Cardiac fibroblast (primary cell): ENCODE measurements around the gene NRCAM.

ENCODE experiments used
- DNase-seq, 2 donors: peaks; one replicate each; pipeline versions ENCODE4 v3.0.0 to v3.0.0-alpha.2; 2010; ENCODE audit warnings: low read depth in 2 of 2
- H3K4me3 ChIP-seq, 2 donors: replicated peaks in 1 of 2; 1 replicate in 1 of 2; 2 replicates in 1 of 2; pipeline ENCODE4 v1.5.1; 2011; ENCODE audit warnings: low read depth in 2 of 2, low read length in 2 of 2, mild to moderate bottlenecking in 2 of 2, moderate library complexity in 1 of 2
- TF ChIP-seq, protein P1 (sequence below): IDR thresholded peaks from one replicate; pipeline ENCODE4 v1.5.1; 2011; ENCODE audit warnings: low read depth, mild to moderate bottlenecking, low read length, inconsistent platforms

The NRCAM gene

DNA sequence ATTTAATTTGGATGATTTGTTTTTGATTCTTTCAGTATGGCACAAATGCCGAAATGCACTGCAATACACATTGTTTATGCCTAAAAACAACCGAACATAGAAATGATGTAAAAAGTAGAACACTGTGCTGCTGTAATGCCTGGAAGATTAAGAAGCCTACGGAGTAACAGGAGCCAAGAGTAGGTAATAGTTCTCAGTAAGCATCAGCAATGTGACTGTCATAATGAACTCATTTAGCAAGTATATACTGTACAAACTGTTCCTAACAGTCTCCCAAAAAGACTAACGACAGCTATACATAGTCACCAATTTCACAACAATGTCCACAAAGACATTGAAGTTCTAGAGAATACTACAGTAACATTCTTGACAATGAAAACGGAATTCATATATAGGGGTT lies 307.1 kb downstream of the NRCAM start:
- no peak overlapping the region for H3K4me3 ChIP-seq

DNA sequence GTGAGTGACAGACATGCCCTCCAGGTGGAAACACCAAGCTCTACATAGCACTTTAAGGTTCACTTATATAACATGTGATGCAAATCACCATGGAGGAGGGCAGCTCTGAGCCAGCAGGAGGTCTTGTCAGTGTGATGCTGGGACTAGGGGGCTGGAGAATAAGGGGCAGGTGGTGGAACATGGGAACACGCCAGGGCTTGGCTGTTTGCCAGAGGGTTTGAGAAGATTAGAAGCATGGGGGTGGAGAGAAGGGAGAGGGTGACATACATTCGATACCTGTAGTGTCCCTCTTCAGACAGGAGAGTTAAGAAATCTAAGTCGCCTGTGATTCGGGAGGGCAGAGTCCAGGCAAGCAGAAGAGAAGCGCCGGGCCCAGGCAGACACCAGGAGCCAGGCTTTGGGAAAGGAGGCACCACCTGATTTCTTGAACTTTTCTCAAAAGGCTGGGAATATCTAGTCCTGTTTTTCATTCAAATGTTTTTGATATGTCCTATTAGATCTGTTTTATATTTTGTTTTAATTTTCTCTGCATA lies 309.1 kb downstream of the NRCAM start:
- DNase-seq, result no peak
- TF ChIP-seq, protein P1, sequence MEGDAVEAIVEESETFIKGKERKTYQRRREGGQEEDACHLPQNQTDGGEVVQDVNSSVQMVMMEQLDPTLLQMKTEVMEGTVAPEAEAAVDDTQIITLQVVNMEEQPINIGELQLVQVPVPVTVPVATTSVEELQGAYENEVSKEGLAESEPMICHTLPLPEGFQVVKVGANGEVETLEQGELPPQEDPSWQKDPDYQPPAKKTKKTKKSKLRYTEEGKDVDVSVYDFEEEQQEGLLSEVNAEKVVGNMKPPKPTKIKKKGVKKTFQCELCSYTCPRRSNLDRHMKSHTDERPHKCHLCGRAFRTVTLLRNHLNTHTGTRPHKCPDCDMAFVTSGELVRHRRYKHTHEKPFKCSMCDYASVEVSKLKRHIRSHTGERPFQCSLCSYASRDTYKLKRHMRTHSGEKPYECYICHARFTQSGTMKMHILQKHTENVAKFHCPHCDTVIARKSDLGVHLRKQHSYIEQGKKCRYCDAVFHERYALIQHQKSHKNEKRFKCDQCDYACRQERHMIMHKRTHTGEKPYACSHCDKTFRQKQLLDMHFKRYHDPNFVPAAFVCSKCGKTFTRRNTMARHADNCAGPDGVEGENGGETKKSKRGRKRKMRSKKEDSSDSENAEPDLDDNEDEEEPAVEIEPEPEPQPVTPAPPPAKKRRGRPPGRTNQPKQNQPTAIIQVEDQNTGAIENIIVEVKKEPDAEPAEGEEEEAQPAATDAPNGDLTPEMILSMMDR, result no peak
- no peak overlapping the region for H3K4me3 ChIP-seq

More for the DNA sequence above, 307.1 kb downstream of the NRCAM start:
- no peak for DNase-seq
- TF ChIP-seq, protein P1, result no peak

DNA sequence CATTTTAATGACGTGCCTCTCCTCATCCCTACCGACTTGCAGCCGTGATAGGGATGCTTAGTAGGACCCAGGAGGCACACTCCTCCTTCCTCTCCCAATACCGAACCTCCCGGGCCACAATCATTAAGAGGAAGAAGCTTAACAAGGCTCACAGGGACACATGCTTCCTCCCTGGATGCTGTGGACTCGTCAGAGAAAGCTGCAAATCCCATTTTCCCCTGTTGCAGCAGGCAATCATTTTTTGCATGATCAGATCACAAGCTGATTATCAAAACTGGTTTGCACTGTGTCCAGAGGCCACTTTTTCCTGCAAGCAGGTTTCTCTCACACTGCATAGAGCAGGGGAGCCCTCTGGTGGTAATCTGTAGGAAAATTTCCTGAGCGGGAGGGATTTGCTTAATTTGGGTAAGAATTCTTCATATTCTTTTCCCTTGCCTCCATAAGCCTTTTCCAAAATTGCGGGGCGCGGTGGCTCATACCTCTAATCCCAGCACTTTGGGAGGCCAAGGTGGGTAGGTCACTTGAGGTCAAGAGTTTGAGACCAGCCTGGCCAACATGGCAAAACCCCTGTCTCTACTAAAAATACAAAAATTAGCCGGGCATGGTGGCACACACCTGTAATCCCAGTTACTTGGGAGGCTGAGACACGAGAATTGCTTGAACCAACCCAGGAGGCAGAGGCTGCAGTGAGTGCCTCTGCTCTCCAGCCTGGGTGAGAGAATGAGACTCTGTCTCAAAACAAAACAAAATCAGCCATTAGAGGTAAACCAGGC lies 310.0 kb downstream of the NRCAM start:
- peak; percentile 91 for DNase-seq
- TF ChIP-seq, protein P1, result peak; percentile 92
- H3K4me3 ChIP-seq, result no peak overlapping the region

DNA sequence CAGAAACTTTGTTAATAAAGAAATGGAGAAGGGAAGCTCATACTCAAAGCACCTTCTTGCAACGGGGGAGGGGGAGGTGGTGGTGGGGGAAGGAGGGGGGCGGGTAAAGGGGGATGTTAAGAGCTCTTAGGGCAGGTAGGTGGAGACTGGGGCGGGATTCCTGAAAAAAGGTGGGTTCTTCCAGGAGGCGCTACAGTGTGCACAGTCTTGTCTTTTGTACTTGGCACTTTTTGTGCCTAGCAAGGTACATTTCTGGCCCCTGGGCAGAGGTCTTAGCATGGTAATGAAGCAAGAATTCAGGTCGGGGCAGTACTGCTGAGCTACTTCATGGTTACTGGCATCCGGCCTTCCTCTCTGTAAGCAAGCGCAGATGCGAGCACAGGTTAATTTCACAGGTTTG lies 310.8 kb downstream of the NRCAM start:
- no peak overlapping the region for H3K4me3 ChIP-seq
- no peak for DNase-seq
- TF ChIP-seq, protein P1, result no peak

DNA sequence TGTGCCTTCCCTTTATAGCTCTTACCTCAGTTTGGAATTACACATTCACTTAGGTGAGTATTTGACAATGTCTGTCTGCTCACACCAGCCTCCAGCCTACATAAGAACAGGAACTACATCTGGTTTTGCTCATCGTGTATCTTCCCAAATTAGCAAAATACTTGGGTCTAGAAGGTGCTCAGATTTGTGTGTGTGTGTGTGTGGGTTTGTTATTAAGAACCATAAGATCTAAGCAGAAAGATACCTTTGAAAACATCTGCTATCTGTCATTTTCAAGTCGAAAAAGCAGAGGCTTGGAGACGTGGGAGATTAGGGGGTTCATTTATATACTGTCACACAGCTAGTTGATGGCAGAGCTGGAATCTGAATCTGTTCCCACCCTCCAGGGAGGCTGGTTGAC lies 311.3 kb downstream of the NRCAM start:
- TF ChIP-seq, protein P1, result no peak
- H3K4me3 ChIP-seq, result no peak overlapping the region
- no peak for DNase-seq

DNA sequence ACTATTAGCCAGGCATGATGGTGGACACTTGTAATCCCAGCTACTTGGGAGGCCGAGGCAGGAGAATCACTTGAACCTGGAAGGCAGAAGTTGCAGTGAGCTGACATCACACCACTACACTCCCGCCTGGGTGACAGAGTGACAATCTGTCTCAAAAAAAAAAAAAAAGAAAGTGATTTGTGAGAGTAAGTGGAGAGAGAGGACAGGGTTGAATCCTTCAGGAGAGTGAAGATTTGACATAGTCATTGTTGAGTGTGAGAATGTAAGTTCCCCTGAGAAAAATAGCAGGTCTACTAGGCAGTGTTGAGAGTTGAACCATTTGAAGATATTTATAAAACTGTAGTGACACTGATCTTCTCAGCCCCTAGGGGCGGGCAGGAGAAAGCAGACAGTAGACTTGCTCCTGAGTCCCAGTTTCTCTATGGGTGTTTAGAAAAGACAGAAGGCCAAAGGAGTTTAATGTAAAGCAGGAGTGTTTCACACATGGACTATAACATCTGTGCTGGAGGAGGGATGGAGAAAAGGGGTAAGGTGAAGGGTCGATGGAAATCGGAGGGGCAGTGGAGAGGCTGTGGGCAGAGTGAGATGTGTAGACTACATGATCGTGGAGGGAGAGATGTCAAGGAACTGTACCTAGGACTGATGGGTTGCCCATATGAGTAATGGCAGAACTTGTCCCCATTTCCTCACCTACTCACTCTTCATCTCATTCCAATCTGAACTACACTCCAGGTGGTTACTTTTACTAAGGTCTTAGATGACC lies 312.4 kb downstream of the NRCAM start:
- TF ChIP-seq, protein P1, result peak; percentile 2
- H3K4me3 ChIP-seq, result no peak overlapping the region
- DNase-seq, result no peak
